ENCODE measurements around the gene ABCC8. TPM values are rescaled to one million over a fixed set of nuclear protein-coding genes. Genes with fewer than 3 reads are reported as not detected.
A peak's percentile ranks its signal among the peaks of the same experiment; 100 is the strongest.

Gene ABCC8
- total and polyA plus RNA-seq, 2 of the 8 experiments (the other 6 are each of a cell fraction or from before 2014, with no cell fraction given) = 3.7 to 4.9 TPM

DNA sequence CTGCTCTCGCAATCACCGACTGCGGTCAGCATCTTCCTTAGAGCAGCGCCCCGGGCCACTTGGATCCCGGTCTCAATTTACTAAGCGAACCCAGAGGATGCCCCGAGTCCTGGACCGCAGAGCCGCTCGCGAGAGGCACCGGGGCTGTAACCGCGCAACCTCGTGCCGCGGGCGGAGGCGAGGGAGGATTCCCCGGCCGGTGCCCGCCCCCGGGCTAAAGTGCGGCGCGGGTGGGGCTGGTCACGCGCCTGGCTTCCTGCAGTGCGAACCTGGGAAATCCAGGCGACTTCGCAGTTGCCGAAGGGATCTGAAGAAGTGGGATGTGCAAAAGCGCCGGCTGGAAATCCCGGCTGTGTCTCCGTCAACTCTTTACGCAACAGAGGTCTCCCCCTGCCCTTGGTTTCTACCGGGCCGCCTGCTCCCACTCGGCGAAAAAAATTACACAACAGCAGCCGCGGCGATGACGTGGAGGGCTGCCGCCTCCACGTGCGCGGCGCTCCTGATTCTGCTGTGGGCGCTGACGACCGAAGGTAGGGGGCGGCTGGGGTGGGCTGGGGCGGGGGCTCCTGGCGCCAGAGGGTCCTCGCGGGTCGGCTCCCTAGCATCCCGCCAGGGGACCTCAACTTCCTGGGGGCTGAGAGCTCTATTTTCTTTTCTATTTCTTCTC is 125.0 kb downstream of the ABCC8 start, which contains the start of gene NCR3LG1 (continued):
- TF ChIP-seq ATF2 (IDR thresholded peaks at IDR 0.05; ENCODE audit: low read length) (no peak), BRCA1 (IDR thresholded peaks at IDR 0.05; ENCODE audit: low read depth, low read length) (peak; percentile 53), CREB1 (IDR thresholded peaks at IDR 0.05) (0 out of 2 replicates have a peak, but pooled peaks have one; percentile 19)
